Smooth muscle cell of bladder (primary cell): ENCODE results near the gene IL17RE. TPM values are rescaled to one million over a fixed set of nuclear protein-coding genes. Genes with fewer than 3 reads are reported as not detected.

Experiments
- total RNA-seq: library from RNA; depleted of rRNA; stranded (reverse); fragments of >200 nt; gene quantifications from 2 replicates; pipeline ENCODE4 v1.2.3, GENCODE V29; 2014

Gene IL17RE
- 0.14 and 0.83 TPM in 2 replicates for total RNA-seq

DNA sequence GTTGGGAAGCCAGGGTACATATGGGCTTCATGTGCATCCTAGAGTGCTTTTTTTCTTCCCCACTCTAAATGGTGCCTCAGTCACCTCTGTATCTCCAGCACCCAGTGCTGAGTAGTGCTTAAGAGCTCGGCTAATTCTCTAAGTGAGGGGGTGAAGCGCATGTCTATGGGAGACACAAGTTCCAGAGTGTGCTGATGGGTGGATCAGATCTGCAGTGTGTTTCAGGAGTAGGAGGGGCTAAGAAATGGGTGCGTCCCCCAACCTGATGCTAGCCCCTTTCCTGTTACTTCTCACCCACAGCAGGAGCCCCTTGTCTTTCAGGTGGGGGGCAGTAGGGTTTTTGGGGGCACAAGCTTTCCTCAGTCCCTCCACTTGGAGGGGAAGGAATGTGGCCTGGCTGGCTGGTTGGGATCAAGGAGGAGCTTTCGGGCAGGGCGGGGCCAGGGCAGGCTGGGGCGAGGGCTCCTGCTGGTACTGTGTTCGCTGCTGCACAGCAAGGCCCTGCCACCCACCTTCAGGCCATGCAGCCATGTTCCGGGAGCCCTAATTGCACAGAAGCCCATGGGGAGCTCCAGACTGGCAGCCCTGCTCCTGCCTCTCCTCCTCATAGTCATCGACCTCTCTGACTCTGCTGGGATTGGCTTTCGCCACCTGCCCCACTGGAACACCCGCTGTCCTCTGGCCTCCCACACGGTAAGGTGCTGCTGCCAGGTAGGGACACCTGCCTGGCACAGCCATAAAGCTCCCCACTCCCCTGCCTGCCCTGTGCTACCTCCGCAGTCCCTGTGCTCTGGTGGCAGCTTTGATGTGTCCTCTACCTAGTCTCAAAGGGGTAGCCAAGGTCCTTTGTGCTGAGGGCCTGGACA, at the start of gene IL17RE:
TSS of gene IL17RE (plus strand) at position 477 of the 866 bp plus-strand sequence. CDS start at position 562, 85 bp downstream.

DNA sequence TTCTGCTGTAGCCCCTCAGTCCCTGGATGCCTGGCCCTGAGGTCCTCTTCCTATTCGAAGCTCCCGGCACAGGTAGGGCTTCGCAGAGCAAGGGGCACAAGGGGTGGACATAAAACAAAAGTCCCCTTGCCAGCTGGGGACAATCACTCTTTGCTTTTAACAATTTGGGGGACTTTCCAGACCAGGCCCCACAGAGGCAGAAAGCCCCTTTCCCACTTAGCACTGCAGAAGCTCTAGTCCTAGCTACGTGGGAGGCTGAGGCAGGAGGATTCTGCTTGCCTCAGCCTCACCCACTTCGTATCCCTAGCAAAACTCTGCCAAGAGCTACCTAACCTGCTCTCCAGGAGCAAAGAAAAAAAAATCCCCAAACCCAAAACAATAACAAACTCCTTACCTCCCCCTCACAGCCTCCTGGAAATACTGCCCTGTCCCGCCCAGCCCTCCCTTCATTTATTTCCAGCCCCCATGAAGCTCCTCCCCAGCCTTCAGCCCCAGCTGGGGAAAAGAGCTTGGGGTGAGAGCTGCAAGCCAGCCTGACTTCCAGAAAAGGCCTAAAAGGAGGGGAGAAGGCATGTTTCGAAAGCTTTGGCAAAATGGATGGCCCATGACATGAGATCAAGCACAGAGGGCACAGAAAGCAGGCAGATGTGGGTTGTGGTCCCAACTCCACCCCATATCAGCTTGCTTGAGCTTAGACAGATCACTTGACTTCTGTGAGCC, 22.7 kb upstream of the IL17RE start, which contains the start of gene CIDEC:
TSS of gene CIDEC (minus strand) at position 424 of the 720 bp plus-strand sequence. CDS start 1,767 bp downstream, outside the sequence.

DNA sequence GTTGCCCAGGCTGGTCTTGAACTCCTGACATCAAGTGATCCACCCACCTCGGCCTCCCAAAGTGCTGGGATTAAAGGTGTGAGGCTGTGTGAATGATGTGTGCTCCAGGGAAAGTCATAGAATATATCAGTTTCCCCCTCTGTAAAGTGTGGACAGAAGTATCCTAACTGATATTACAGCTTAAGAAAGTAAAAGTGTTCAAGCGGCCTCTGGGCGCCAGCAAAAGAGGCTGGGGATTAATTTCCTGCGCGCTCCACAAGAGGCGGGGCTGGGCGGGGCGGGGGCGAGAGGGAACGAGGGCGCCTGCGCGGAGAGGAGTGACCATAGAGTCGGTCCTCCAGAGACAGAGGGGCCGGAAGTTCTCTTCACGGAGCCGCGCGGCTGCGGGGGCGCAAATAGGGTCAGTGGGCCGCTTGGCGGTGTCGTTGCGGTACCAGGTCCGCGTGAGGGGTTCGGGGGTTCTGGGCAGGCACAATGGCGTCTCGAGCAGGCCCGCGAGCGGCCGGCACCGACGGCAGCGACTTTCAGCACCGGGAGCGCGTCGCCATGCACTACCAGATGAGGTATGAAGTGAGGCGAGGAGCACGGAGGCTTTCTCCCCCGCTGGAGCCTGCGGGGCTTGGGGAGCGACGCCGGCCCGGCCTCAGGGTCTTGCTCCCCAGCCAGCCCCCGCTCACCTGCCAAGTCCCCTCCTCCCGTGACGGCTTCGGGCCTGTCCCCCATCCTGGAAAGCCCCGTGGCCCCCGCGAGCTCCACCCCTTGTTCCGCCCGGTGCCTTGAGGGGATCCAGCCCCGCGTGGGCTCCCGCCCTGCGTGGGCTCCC, 12.2 kb upstream of the IL17RE start, which contains the start of gene JAGN1:
TSS of gene JAGN1 (plus strand) at position 362 of the 823 bp plus-strand sequence. CDS start at position 475, 113 bp downstream.

GRCh38 chr3:9916734-9917680, 14.4 kb downstream of the IL17RE start, which contains the start of gene IL17RC:
TSS of gene IL17RC (plus strand) at chr3:9917098. CDS start at chr3:9917316, 218 bp downstream.

GRCh38 chr3:9933561-9934234, 31.1 kb downstream of the IL17RE start, which contains the start of gene CRELD1:
TSS of gene CRELD1 (plus strand) at chr3:9933834. CDS start at chr3:9934439, 605 bp downstream.

DNA sequence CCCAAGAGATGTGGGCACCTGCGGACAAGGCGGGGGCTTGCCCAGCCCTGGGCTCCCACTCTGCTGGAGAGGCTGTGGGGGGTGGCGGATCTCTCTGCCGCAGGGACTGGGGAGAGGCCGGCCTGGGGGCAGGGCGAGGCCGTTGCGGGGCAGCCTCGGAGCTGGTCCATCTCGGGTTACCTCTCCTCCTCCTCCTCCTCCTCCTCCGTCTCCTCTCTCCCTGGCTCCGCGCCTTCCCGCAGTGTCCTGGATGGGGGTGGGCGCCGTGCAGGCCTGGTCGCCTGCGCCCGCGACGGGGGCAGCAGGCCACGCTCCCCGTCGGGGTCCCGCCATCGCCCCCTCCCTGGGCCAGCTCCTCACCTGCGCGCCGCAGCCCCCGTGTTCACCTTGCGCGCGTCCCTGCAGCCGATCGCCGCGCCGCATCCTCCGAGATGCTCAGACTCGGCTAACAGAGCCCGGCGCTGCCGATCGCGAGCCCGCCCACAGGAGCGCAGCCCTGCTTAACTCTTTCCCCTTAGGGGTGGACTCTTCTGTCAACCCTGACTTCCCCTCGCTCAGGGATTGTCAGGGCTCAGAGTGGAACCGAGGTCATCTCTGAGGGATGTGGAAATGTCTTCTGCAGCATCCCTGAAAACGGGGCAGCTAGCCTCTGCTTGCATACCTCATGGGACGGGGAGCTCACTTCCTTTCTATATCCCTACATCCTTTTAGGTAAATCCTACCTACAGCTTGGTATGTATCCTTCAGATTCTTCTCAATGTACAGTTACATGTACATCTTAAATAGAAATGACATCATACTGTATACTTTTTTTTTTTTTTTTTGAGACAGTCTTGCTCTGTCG, 49.5 kb downstream of the IL17RE start, which contains the start of gene PRRT3:
TSS of gene PRRT3 (minus strand) at position 447 of the 844 bp plus-strand sequence. CDS start 2,293 bp downstream, outside the sequence.

Other genes with a start within 250 kb of the IL17RE start
- gene CPNE9, start 199.0 kb upstream of the IL17RE start, total RNA-seq = not detected in 2 replicates
- gene BRPF1, start 171.1 kb upstream of the IL17RE start, total RNA-seq = 12.1 and 14.7 TPM in 2 replicates
- gene OGG1, start 152.9 kb upstream of the IL17RE start, total RNA-seq = 17.1 and 17.9 TPM in 2 replicates
- 33.0 and 34.3 TPM in 2 replicates for gene CAMK1, start 132.9 kb upstream of the IL17RE start, total RNA-seq
- 51.1 and 52.7 TPM in 2 replicates for gene TADA3, start 110.4 kb upstream of the IL17RE start, total RNA-seq
- 170 and 213 TPM in 2 replicates for gene ARPC4, start 109.8 kb upstream of the IL17RE start, total RNA-seq
- 8.2 and 11.0 TPM in 2 replicates for gene TTLL3, start 92.6 kb upstream of the IL17RE start, total RNA-seq
- 18.3 and 21.1 TPM in 2 replicates for gene RPUSD3, start 58.8 kb upstream of the IL17RE start, total RNA-seq
- gene CIDEC, start 22.6 kb upstream of the IL17RE start, total RNA-seq = 0.14 and 0.18 TPM in 2 replicates
- 24.5 and 31.2 TPM in 2 replicates for gene JAGN1, start 12.2 kb upstream of the IL17RE start, total RNA-seq
- gene IL17RC, start 14.2 kb downstream of the IL17RE start, total RNA-seq = 24.7 and 34.0 TPM in 2 replicates
- 20.1 and 58.8 TPM in 2 replicates for gene CRELD1, start 31.0 kb downstream of the IL17RE start, total RNA-seq
- 1.6 and 2.1 TPM in 2 replicates for gene PRRT3, start 49.6 kb downstream of the IL17RE start, total RNA-seq
- gene EMC3, start 84.0 kb downstream of the IL17RE start, total RNA-seq = 72.0 and 78.9 TPM in 2 replicates
- 2.0 and 2.6 TPM in 2 replicates for gene FANCD2, start 123.6 kb downstream of the IL17RE start, total RNA-seq
- not detected in 2 replicates for gene FANCD2OS, start 205.4 kb downstream of the IL17RE start, total RNA-seq
- gene BRK1, start 212.8 kb downstream of the IL17RE start, total RNA-seq = 88.9 and 101 TPM in 2 replicates
- 33.8 and 37.9 TPM in 2 replicates for gene VHL, start 238.9 kb downstream of the IL17RE start, total RNA-seq